Measurements from ENCODE around the gene STOX1. TPM values are rescaled to one million over a fixed set of nuclear protein-coding genes. Genes with fewer than 3 reads are reported as not detected.
"Not testable (repeated sequence)": the region's sequence is repeated elsewhere in the genome, so short reads cannot be mapped to it uniquely, and the experiment has no call there.

The STOX1 gene
- total RNA-seq, 1 donor from 2014 or later, result 53.9 TPM

- no peak overlapping the region for H3K4me3 Mint-ChIP-seq
- peaks cover 17% of the 10 kb centered on the region for H3K4me1 Mint-ChIP-seq
- Histone ChIP-seq H2AFZ (replicated peaks) (no peak overlapping the region), H3K9me3 (ENCODE audit: low read depth) (no peaks in the 10 kb centered on the region), H3K4me2 (no peak overlapping the region), H3K27ac (peak overlapping the region; percentile 50), H3F3A (ENCODE audit: low read depth) (peaks cover 34% of the 10 kb centered on the region), H3K27me3 (peaks cover 5% of the 10 kb centered on the region), H3K4me1 (peaks cover 24% of the 10 kb centered on the region), H3K9ac (no peak overlapping the region), H3K4me3 (no peak overlapping the region), H4K20me1 (ENCODE audit: low read depth) (peaks cover 2% of the 10 kb centered on the region), H3K79me2 (ENCODE audit: low read depth) (peaks cover 82% of the 10 kb centered on the region), H3K36me3 (no peaks in the 10 kb centered on the region)
- no peaks in the 10 kb centered on the region for H3K36me3 Mint-ChIP-seq
- H3K27me3 Mint-ChIP-seq (ENCODE audit: insufficient read depth, low read depth), result peaks cover 3% of the 10 kb centered on the region
- peak; percentile 23 for DNase-seq (ENCODE audit: low spot score)
- TF ChIP-seq, protein P1, sequence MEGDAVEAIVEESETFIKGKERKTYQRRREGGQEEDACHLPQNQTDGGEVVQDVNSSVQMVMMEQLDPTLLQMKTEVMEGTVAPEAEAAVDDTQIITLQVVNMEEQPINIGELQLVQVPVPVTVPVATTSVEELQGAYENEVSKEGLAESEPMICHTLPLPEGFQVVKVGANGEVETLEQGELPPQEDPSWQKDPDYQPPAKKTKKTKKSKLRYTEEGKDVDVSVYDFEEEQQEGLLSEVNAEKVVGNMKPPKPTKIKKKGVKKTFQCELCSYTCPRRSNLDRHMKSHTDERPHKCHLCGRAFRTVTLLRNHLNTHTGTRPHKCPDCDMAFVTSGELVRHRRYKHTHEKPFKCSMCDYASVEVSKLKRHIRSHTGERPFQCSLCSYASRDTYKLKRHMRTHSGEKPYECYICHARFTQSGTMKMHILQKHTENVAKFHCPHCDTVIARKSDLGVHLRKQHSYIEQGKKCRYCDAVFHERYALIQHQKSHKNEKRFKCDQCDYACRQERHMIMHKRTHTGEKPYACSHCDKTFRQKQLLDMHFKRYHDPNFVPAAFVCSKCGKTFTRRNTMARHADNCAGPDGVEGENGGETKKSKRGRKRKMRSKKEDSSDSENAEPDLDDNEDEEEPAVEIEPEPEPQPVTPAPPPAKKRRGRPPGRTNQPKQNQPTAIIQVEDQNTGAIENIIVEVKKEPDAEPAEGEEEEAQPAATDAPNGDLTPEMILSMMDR (IDR thresholded peaks at IDR 0.05), result no peak
- TF ChIP-seq EZH2phosphoT487 (IDR thresholded peaks at IDR 0.05) (no peak), EZH2 (IDR thresholded peaks at IDR 0.05) (no peak)
- no peaks in the 10 kb centered on the region for H3K9me3 Mint-ChIP-seq
- H3K27ac Mint-ChIP-seq, result no peak overlapping the region
Observed at GRCh38 chr10:68831961-68832455, 4.7 kb downstream of the STOX1 start.

- H4K20me1 ChIP-seq (ENCODE audit: low read depth), result peaks cover 2% of the 10 kb centered on the region
- H3K36me3 ChIP-seq, result no peaks in the 10 kb centered on the region
- no peak for DNase-seq (ENCODE audit: low spot score)
- H3K4me3 Mint-ChIP-seq, result no peak overlapping the region
- H3K9ac ChIP-seq, result no peak overlapping the region
- no peaks in the 10 kb centered on the region for H3K9me3 ChIP-seq (ENCODE audit: low read depth)
- peaks cover 17% of the 10 kb centered on the region for H3K4me1 Mint-ChIP-seq
- H3K36me3 Mint-ChIP-seq, result peaks cover 2% of the 10 kb centered on the region
- H3K27me3 ChIP-seq, result peaks cover 5% of the 10 kb centered on the region
- TF ChIP-seq EZH2 (IDR thresholded peaks at IDR 0.05), result no peak
- TF ChIP-seq, protein P1 (IDR thresholded peaks at IDR 0.05), result no peak
- TF ChIP-seq EZH2phosphoT487 (IDR thresholded peaks at IDR 0.05), result no peak
- H3K4me2 ChIP-seq, result no peak overlapping the region
- H3K4me1 ChIP-seq, result peaks cover 24% of the 10 kb centered on the region
- no peak overlapping the region for H3K27ac ChIP-seq
- H3K27ac Mint-ChIP-seq, result no peak overlapping the region
- peaks cover 85% of the 10 kb centered on the region for H3K79me2 ChIP-seq (ENCODE audit: low read depth)
- peaks cover 3% of the 10 kb centered on the region for H3K27me3 Mint-ChIP-seq (ENCODE audit: insufficient read depth, low read depth)
- H3F3A ChIP-seq (ENCODE audit: low read depth), result peaks cover 31% of the 10 kb centered on the region
- no peak overlapping the region for H3K4me3 ChIP-seq
- H2AFZ ChIP-seq (replicated peaks), result no peak overlapping the region
- H3K9me3 Mint-ChIP-seq, result no peaks in the 10 kb centered on the region
Observed at GRCh38 chr10:68832601-68833000, 5.3 kb downstream of the STOX1 start.

GRCh38 chr10:68837626-68838322 is 10.4 kb downstream of the STOX1 start:
- no peaks in the 10 kb centered on the region for H3K9me3 Mint-ChIP-seq
- Histone ChIP-seq H3K9ac (no peak overlapping the region), H4K20me1 (ENCODE audit: low read depth) (peaks cover 2% of the 10 kb centered on the region), H3K27me3 (no peaks in the 10 kb centered on the region), H3K9me3 (ENCODE audit: low read depth) (no peaks in the 10 kb centered on the region), H3K27ac (no peak overlapping the region), H3F3A (ENCODE audit: low read depth) (peaks cover 14% of the 10 kb centered on the region), H3K4me1 (peaks cover 19% of the 10 kb centered on the region), H3K4me2 (no peak overlapping the region), H3K36me3 (no peaks in the 10 kb centered on the region), H3K79me2 (ENCODE audit: low read depth) (peaks cover 83% of the 10 kb centered on the region), H3K4me3 (no peak overlapping the region), H2AFZ (replicated peaks) (no peak overlapping the region)
- H3K4me1 Mint-ChIP-seq, result peaks cover 5% of the 10 kb centered on the region
- H3K4me3 Mint-ChIP-seq, result no peak overlapping the region
- H3K36me3 Mint-ChIP-seq, result peaks cover 7% of the 10 kb centered on the region
- DNase-seq (ENCODE audit: low spot score), result no peak
- TF ChIP-seq, protein P1 (IDR thresholded peaks at IDR 0.05), result no peak
- TF ChIP-seq EZH2phosphoT487 (IDR thresholded peaks at IDR 0.05) (no peak), EZH2 (IDR thresholded peaks at IDR 0.05) (no peak)
- no peak overlapping the region for H3K27ac Mint-ChIP-seq
- H3K27me3 Mint-ChIP-seq (ENCODE audit: insufficient read depth, low read depth), result no peaks in the 10 kb centered on the region

- DNase-seq (ENCODE audit: low spot score); H3K36me3 Mint-ChIP-seq; H2AFZ ChIP-seq (replicated peaks); H3K9me3 Mint-ChIP-seq; H3K27ac Mint-ChIP-seq; H3K9ac ChIP-seq; H3K4me2 ChIP-seq; H3K4me3 Mint-ChIP-seq; H4K20me1 ChIP-seq (ENCODE audit: low read depth); H3K36me3 ChIP-seq; H3K9me3 ChIP-seq (ENCODE audit: low read depth); H3K4me1 Mint-ChIP-seq; H3K4me3 ChIP-seq; H3K27me3 Mint-ChIP-seq (ENCODE audit: insufficient read depth, low read depth); H3K27ac ChIP-seq; H3K27me3 ChIP-seq: not testable (repeated sequence)
- peaks cover 12% of the 10 kb centered on the region for H3F3A ChIP-seq (ENCODE audit: low read depth)
- peaks cover 70% of the 10 kb centered on the region for H3K79me2 ChIP-seq (ENCODE audit: low read depth)
- peaks cover 14% of the 10 kb centered on the region for H3K4me1 ChIP-seq
Observed at GRCh38 chr10:68840650-68841049, 13.3 kb downstream of the STOX1 start.
